WI38 (cell line): ENCODE measurements around the gene KLHDC2.
A peak's percentile ranks its signal among the peaks of the same experiment; 100 is the strongest.
"Not testable (repeated sequence)": the region's sequence is repeated elsewhere in the genome, so short reads cannot be mapped to it uniquely, and the experiment has no call there.

Source experiments
- H3K4me3 ChIP-seq: 2 replicates; pipeline ENCODE4 v1.5.1; 2011; ENCODE audit warnings: low read depth, mild to moderate bottlenecking, control low read depth, low read length
- CTCF ChIP-seq: IDR thresholded peaks from 2 replicates; pipeline ENCODE4 v1.5.1; 2012; ENCODE audit warnings: low read depth, mild to moderate bottlenecking, control low read depth, low read length

KLHDC2 gene

GRCh38 chr14:49767571-49768300 lies at the start of gene KLHDC2:
TSS of gene KLHDC2 (plus strand) at chr14:49768153. CDS start at chr14:49768469, 316 bp downstream.
- H3K4me3 ChIP-seq: peak within 1 kb of the TSS; percentile 92
- TF ChIP-seq CTCF: no peak

GRCh38 chr14:49720744-49721143 lies 47.2 kb upstream of the KLHDC2 start:
- H3K4me3 ChIP-seq: no peak overlapping the region
- no peak for TF ChIP-seq CTCF

- not testable (repeated sequence) for H3K4me3 ChIP-seq
Observed at GRCh38 chr14:49721733-49722435, 46.1 kb upstream of the KLHDC2 start.

GRCh38 chr14:49727171-49727570 lies 40.8 kb upstream of the KLHDC2 start:
- H3K4me3 ChIP-seq: no peak overlapping the region
- no peak for TF ChIP-seq CTCF

- TF ChIP-seq CTCF: no peak
Observed at GRCh38 chr14:49732896-49733295, 35.1 kb upstream of the KLHDC2 start.

GRCh38 chr14:49733836-49734235 lies 34.1 kb upstream of the KLHDC2 start:
- no peak for TF ChIP-seq CTCF
- no peak overlapping the region for H3K4me3 ChIP-seq

More at GRCh38 chr14:49732896-49733295, 35.1 kb upstream of the KLHDC2 start:
- no peak overlapping the region for H3K4me3 ChIP-seq

- H3K4me3 ChIP-seq: not testable (repeated sequence)
Observed at GRCh38 chr14:49735669-49736068, 32.3 kb upstream of the KLHDC2 start.

GRCh38 chr14:49745191-49745590 lies 22.8 kb upstream of the KLHDC2 start:
- no peak overlapping the region for H3K4me3 ChIP-seq
- TF ChIP-seq CTCF: no peak

GRCh38 chr14:49746476-49746875 lies 21.5 kb upstream of the KLHDC2 start:
- H3K4me3 ChIP-seq: not testable (repeated sequence)
